ENCODE results near the gene SLC16A3. TPM values are rescaled to one million over a fixed set of nuclear protein-coding genes. Genes with fewer than 3 reads are reported as not detected.
"Not testable (repeated sequence)": the region's sequence is repeated elsewhere in the genome, so short reads cannot be mapped to it uniquely, and the experiment has no call there.

Gene SLC16A3
- total RNA-seq, 1 donor from 2014 or later = 15.6 TPM

GRCh38 chr17:82203920-82204319, 24.9 kb upstream of the SLC16A3 start:
- no peak for TF ChIP-seq CTCF (IDR thresholded peaks at IDR 0.05; ENCODE audit: partially characterized antibody, unreplicated experiment)
- Mint-ChIP-seq H3K4me3 (ENCODE audit: unreplicated experiment) (no peak overlapping the region), H3K27me3 (ENCODE audit: unreplicated experiment) (peaks cover 6% of the 10 kb centered on the region), H3K27ac (ENCODE audit: unreplicated experiment) (no peak overlapping the region), H3K36me3 (ENCODE audit: unreplicated experiment) (no peaks in the 10 kb centered on the region), H3K9me3 (ENCODE audit: unreplicated experiment) (peaks cover 7% of the 10 kb centered on the region), H3K4me1 (ENCODE audit: low read depth, unreplicated experiment) (peaks cover 16% of the 10 kb centered on the region)
- no peak for DNase-seq

DNA sequence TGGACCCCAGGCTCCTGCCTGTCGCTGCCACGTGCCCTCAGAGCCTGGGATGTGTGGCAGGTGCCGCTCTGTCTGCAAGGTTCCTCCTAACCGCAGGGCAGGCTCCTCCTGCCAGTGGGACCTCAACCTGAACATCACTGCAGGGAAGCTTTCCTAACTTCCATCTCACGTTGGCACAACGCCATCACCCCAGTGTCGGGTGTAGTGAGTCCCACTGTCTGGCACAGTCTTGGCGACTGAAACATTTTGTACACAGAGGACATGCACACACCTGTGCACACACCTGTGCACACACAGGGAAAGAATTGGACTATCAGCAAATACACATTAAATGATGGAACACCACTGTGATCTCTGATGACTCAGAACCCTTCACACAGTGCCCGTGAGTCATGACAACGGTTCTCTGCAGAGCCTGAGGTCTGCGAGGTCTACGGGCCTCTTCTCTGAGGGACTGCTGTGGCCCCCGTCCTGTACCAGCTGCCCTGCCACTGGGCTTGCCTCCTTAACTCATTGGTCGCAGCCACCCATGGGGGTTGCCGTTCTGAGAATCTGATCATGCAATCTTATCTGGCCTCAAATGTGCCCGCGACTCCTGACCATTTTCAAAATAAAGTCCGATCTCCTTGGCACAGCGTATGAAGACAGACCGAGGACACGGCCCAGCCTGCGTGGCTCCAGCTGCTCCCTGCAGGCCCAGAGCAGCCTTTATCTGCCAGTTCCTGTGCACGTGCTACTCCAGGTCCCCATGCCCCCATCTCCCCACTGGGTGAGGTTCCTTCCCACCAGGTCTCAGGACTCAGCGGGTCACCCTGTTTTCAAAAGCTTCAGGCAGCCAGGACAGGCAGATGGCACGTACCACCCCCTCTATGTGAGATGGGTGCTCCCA, 23.8 kb upstream of the SLC16A3 start:
- peaks cover 6% of the 10 kb centered on the region for H3K27me3 Mint-ChIP-seq (ENCODE audit: unreplicated experiment)
- no peaks in the 10 kb centered on the region for H3K36me3 Mint-ChIP-seq (ENCODE audit: unreplicated experiment)
- no peak for DNase-seq
- H3K4me1 Mint-ChIP-seq (ENCODE audit: low read depth, unreplicated experiment) = peaks cover 16% of the 10 kb centered on the region
- TF ChIP-seq CTCF (IDR thresholded peaks at IDR 0.05; ENCODE audit: partially characterized antibody, unreplicated experiment) = no peak
- peak overlapping the region; percentile 76 for H3K4me3 Mint-ChIP-seq (ENCODE audit: unreplicated experiment)
- peaks cover 9% of the 10 kb centered on the region for H3K9me3 Mint-ChIP-seq (ENCODE audit: unreplicated experiment)
- peak overlapping the region; percentile 95 for H3K27ac Mint-ChIP-seq (ENCODE audit: unreplicated experiment)

GRCh38 chr17:82205720-82206508, 22.9 kb upstream of the SLC16A3 start:
- peak; percentile 88 for TF ChIP-seq CTCF (IDR thresholded peaks at IDR 0.05; ENCODE audit: partially characterized antibody, unreplicated experiment)
- Mint-ChIP-seq H3K4me1 (ENCODE audit: low read depth, unreplicated experiment) (peaks cover 16% of the 10 kb centered on the region), H3K4me3 (ENCODE audit: unreplicated experiment) (peak overlapping the region; percentile 76), H3K36me3 (ENCODE audit: unreplicated experiment) (no peaks in the 10 kb centered on the region), H3K27me3 (ENCODE audit: unreplicated experiment) (peaks cover 6% of the 10 kb centered on the region), H3K27ac (ENCODE audit: unreplicated experiment) (peak overlapping the region; percentile 95), H3K9me3 (ENCODE audit: unreplicated experiment) (peaks cover 9% of the 10 kb centered on the region)
- DNase-seq = peak; percentile 88

GRCh38 chr17:82210655-82211054, 18.2 kb upstream of the SLC16A3 start:
- not testable (repeated sequence) for H3K36me3 Mint-ChIP-seq (ENCODE audit: unreplicated experiment); H3K27me3 Mint-ChIP-seq (ENCODE audit: unreplicated experiment); H3K27ac Mint-ChIP-seq (ENCODE audit: unreplicated experiment); H3K4me3 Mint-ChIP-seq (ENCODE audit: unreplicated experiment); H3K9me3 Mint-ChIP-seq (ENCODE audit: unreplicated experiment); H3K4me1 Mint-ChIP-seq (ENCODE audit: low read depth, unreplicated experiment); DNase-seq

- no peak within 1 kb of the TSS for H3K27ac Mint-ChIP-seq (ENCODE audit: unreplicated experiment)
- peaks cover 4% of the 10 kb centered on the region for H3K9me3 Mint-ChIP-seq (ENCODE audit: unreplicated experiment)
- peaks cover 5% of the 10 kb centered on the region for H3K27me3 Mint-ChIP-seq (ENCODE audit: unreplicated experiment)
- no peaks in the 10 kb centered on the region for H3K4me1 Mint-ChIP-seq (ENCODE audit: low read depth, unreplicated experiment)
- H3K4me3 Mint-ChIP-seq (ENCODE audit: unreplicated experiment) = peak within 1 kb of the TSS; percentile 85
- peak; percentile 24 for TF ChIP-seq CTCF (IDR thresholded peaks at IDR 0.05; ENCODE audit: partially characterized antibody, unreplicated experiment)
- H3K36me3 Mint-ChIP-seq (ENCODE audit: unreplicated experiment) = no peaks in the 10 kb centered on the region
- DNase-seq = peak; percentile 89
Measured at GRCh38 chr17:82212331-82213250, 16.3 kb upstream of the SLC16A3 start, which contains the start of gene CCDC57. Gene CCDC57 (minus strand): TSS chr17:82212842. CDS start chr17:82201944, 10,898 bp downstream.

All from glutamatergic neuron (in vitro differentiated cells).